Duodenal mucosa (tissue), 2 donors: ENCODE results near the gene GRIK4.

Experiments
- H3K27ac ChIP-seq: one replicate; pipeline ENCODE4 v1.7.0; 2013; ENCODE audit warnings: low read depth, low read length
- H3K27me3 ChIP-seq, 2 donors: one replicate each; pipeline ENCODE4 v1.7.0; 2013; ENCODE audit warnings: low read length in 2 of 2, control low read depth in 1 of 2; ENCODE audit not compliant: insufficient read depth in 2 of 2, control insufficient read depth in 1 of 2
- H3K36me3 ChIP-seq, 2 donors: one replicate each; pipeline ENCODE4 v1.7.0; 2013; ENCODE audit warnings: low read length in 2 of 2, control low read depth in 1 of 2; ENCODE audit not compliant: insufficient read depth in 2 of 2, control insufficient read depth in 1 of 2
- H3K4me1 ChIP-seq, 2 donors: one replicate each; pipeline ENCODE4 v1.7.0; 2013; ENCODE audit warnings: low read length in 2 of 2, control low read depth in 1 of 2; ENCODE audit not compliant: insufficient read depth in 2 of 2, control insufficient read depth in 1 of 2
- H3K4me3 ChIP-seq, 2 donors: one replicate each; pipeline ENCODE4 v1.7.0; 2013; ENCODE audit warnings: low read length in 2 of 2, low read depth in 1 of 2
- H3K9ac ChIP-seq, 2 donors: one replicate each; pipeline ENCODE4 v1.7.0; 2013; ENCODE audit warnings: low read length in 2 of 2, low read depth in 1 of 2
- H3K9me3 ChIP-seq, 2 donors: one replicate each; pipeline ENCODE4 v1.7.0; 2013; ENCODE audit warnings: low read length in 2 of 2, control low read depth in 1 of 2; ENCODE audit not compliant: control insufficient read depth in 1 of 2

The GRIK4 gene

DNA sequence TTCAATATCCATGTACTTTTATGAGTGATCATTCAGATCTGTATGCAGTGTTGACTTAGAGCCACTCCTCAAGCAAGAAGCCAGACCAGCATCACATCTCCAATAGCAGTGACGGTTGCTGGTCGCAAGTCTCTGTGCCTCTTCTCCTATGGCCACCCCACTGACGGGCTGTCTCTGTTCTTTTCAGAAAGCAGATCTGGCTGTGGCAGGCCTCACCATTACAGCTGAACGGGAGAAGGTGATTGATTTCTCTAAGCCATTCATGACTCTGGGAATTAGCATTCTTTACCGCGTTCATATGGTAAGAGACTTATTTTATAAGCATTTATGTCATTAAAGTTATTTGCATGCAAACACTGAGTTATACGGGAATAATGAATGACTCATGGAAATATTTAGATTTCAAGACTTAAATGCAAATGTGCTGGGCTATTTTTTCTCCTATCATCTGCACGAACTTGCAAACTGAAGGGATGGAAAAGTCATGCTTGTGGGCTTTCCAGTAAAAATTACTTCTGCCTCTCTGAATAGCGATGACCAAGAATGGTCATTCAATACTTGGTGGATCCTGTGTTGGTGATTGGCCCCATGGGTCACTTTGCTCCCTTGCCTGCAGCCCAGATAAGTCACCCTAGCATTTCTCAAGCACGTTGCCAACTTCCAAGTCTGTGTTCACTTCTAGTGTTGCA is 428.8 kb downstream of the GRIK4 start:
- peaks cover 4 to 6% of the 10 kb centered on the region in 2 donors for H3K9me3 ChIP-seq
- H3K4me1 ChIP-seq, result no peaks in the 10 kb centered on the region
- no peak overlapping the region for H3K4me3 ChIP-seq
- H3K9ac ChIP-seq, result no peak overlapping the region
- no peak overlapping the region for H3K27ac ChIP-seq
- H3K36me3 ChIP-seq, result no peaks in the 10 kb centered on the region
- peaks cover 0 to 8% of the 10 kb centered on the region in 2 donors for H3K27me3 ChIP-seq

DNA sequence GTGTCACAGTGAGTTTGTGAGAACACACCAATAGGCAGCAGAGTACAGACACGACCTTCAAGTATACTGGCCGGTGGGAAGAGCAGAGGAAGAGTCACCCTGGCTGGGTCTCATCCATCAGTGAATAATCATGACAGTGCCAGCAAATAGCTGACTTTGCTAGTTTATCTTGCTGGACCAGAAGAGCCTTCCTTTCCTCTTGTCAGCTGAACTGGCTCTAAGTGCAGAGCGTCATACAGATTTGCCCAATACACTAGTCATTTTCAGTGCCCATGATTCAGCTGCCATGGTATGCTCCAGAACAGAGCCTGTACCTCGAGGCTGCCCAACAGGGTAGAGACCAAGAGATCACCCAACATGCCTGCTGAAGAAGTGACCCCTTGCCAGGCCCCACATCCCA is 429.5 kb downstream of the GRIK4 start:
- peaks cover 4 to 6% of the 10 kb centered on the region in 2 donors for H3K9me3 ChIP-seq
- H3K36me3 ChIP-seq, result no peaks in the 10 kb centered on the region
- no peaks in the 10 kb centered on the region for H3K4me1 ChIP-seq
- H3K27ac ChIP-seq, result no peak overlapping the region
- no peak overlapping the region for H3K4me3 ChIP-seq
- H3K27me3 ChIP-seq, result peaks cover 0 to 8% of the 10 kb centered on the region in 2 donors
- no peak overlapping the region for H3K9ac ChIP-seq

DNA sequence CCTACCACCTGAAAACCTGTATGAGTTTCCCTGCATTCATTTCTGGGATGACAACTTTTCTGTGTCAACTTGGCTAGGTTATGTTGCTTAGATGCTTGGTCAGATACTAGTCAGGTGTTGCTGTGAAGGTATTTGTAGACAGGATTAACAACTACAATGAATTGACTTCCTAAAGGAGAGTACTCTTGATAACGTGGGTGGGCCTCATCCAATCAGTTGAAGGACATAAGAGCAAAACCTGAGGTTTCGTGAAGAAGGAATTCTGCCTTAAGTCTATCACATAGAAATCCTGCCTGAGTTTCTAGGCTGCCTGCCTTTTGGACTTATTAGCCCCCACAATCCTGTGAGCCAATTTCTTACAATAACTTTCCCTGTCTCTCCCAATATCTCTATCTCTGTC is 431.2 kb downstream of the GRIK4 start:
- H3K9me3 ChIP-seq, result peaks cover 4 to 6% of the 10 kb centered on the region in 2 donors
- H3K36me3 ChIP-seq, result no peaks in the 10 kb centered on the region
- no peak overlapping the region for H3K4me3 ChIP-seq
- H3K27me3 ChIP-seq, result peaks cover 0 to 4% of the 10 kb centered on the region in 2 donors
- no peaks in the 10 kb centered on the region for H3K4me1 ChIP-seq
- H3K9ac ChIP-seq, result no peak overlapping the region
- H3K27ac ChIP-seq, result no peak overlapping the region

DNA sequence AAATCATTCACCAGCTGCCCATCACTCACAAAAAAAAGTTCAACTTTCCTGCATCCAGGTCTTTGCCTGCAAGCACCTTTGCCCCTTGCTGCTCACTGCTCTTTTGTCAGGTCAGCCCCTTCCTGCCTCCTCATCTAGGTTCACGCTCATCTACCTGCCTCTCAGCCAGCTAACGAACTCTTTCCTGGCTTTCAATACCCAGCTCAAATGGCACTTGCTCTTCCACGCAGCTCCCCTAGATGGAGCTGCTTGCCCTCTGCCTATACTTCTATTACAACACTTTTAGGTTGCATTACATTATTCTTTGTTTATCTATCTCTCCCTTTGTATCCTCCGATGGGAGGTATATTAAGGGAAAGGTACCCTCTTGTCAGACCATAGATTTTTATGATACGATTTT is 433.5 kb downstream of the GRIK4 start:
- no peak overlapping the region for H3K9ac ChIP-seq
- no peaks in the 10 kb centered on the region for H3K36me3 ChIP-seq
- no peak overlapping the region for H3K4me3 ChIP-seq
- H3K27me3 ChIP-seq, result peaks cover 0 to 4% of the 10 kb centered on the region in 2 donors
- H3K4me1 ChIP-seq, result no peaks in the 10 kb centered on the region
- H3K9me3 ChIP-seq, result peaks cover 4 to 6% of the 10 kb centered on the region in 2 donors
- H3K27ac ChIP-seq, result no peak overlapping the region

- H3K36me3 ChIP-seq, result no peaks in the 10 kb centered on the region
- no peak overlapping the region for H3K9ac ChIP-seq
- no peak overlapping the region for H3K27ac ChIP-seq
- H3K4me1 ChIP-seq, result peaks cover 4 to 6% of the 10 kb centered on the region in 2 donors
- H3K4me3 ChIP-seq, result no peak overlapping the region
- peaks cover 0 to 5% of the 10 kb centered on the region in 2 donors for H3K27me3 ChIP-seq
- no peaks in the 10 kb centered on the region for H3K9me3 ChIP-seq
Observed at GRCh38 chr11:120950880-120951279, 439.3 kb downstream of the GRIK4 start.

DNA sequence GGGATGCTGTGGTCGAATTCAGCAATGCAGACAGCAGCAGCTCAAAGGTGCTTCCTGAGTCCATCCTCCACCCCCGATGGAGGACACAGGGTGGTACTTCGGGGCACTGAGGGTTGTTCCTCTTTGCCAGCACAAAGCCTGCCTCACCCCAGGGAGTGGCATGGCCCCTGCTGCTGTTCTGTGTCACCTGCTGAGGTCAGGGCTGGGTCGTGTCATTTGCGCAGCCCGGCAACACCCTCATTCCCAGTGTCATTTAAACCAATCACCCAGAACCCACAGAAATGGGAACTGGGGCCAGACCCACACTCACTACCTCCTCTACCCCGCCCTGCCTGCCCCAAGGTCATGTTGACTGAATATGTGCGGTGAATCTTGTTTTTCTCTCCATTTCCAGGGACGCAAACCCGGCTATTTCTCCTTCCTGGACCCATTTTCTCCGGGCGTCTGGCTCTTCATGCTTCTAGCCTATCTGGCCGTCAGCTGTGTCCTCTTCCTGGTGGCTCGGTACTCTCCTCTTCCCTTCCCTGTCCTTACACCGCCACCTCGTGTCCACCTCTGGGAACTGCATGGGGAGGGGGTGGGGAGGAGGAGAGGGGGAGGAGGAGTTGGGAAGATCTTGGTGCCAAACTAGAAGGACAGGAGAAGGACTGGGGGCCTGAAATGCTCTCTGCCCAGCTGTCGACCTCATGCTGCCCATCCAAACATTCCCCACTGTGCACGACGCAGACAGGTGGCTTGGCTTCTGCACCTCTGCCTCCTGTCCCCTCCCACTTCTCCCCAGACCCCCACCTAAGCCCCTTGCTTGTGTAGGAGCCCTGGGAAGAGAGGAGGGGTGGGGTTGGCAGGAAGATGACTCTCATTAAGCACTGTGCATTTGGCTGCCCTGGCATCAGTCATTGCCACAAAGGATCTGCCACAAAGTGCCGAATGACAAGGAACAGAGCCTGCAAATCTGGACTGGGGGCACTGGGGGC is 441.2 kb downstream of the GRIK4 start:
- H3K9ac ChIP-seq, result peak overlapping the region in 1 of 2 donors; percentile 61
- H3K4me1 ChIP-seq, result peaks cover 4 to 6% of the 10 kb centered on the region in 2 donors
- H3K27ac ChIP-seq, result no peak overlapping the region

DNA sequence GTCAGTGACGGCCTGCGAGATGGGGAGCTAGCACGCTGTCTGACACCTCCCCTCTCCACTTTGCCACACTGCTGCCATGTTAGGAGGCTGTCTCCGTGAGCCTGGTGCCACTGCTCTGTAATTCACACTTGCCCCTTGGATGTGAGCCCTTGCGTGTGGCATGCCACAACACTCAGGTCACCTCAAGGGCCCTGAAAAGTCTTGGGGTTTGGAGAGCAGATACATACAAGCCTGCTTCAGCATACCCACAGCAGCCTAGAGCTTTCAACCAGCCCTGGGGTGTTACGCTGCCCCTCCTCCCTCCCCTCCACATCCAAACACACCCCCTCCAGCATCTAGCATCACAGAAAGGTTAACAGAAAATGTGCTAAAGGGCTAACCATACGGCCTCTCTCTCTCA is 442.8 kb downstream of the GRIK4 start:
- Histone ChIP-seq H3K27ac (no peak overlapping the region), H3K9ac (no peak overlapping the region), H3K27me3 (peaks cover 0 to 5% of the 10 kb centered on the region in 2 donors), H3K4me3 (no peak overlapping the region), H3K4me1 (peaks cover 4 to 6% of the 10 kb centered on the region in 2 donors), H3K9me3 (no peaks in the 10 kb centered on the region), H3K36me3 (no peaks in the 10 kb centered on the region)

More for the DNA sequence above, 441.2 kb downstream of the GRIK4 start:
- H3K4me3 ChIP-seq, result peak overlapping the region; percentile 53 to 67
- H3K36me3 ChIP-seq, result no peaks in the 10 kb centered on the region
- H3K27me3 ChIP-seq, result peaks cover 0 to 5% of the 10 kb centered on the region in 2 donors
- no peaks in the 10 kb centered on the region for H3K9me3 ChIP-seq

- Histone ChIP-seq H3K27ac (no peak overlapping the region), H3K27me3 (no peaks in the 10 kb centered on the region), H3K36me3 (no peaks in the 10 kb centered on the region), H3K4me1 (peaks cover 4 to 6% of the 10 kb centered on the region in 2 donors), H3K9me3 (no peaks in the 10 kb centered on the region), H3K4me3 (no peak overlapping the region), H3K9ac (no peak overlapping the region)
Observed at GRCh38 chr11:120956710-120957495, 445.4 kb downstream of the GRIK4 start.

GRCh38 chr11:120958185-120958584 is 446.6 kb downstream of the GRIK4 start:
- no peaks in the 10 kb centered on the region for H3K27me3 ChIP-seq

More at GRCh38 chr11:120958185-120958584, 446.6 kb downstream of the GRIK4 start:
- Histone ChIP-seq H3K9me3 (no peaks in the 10 kb centered on the region), H3K27ac (no peak overlapping the region), H3K9ac (no peak overlapping the region), H3K36me3 (no peaks in the 10 kb centered on the region), H3K4me3 (no peak overlapping the region), H3K4me1 (no peaks in the 10 kb centered on the region)
